Loucy (cell line): ENCODE results near the gene CDH15.

Experiments
- H2AFZ ChIP-seq: fragments of 200-600 bp; sonication (generic); 2 replicates; pipeline ENCODE4 v1.6.0; 2016; ENCODE audit warnings: antibody characterized with exemption, mild to moderate bottlenecking, low read length, moderate library complexity
- H3F3A ChIP-seq: fragments of 200-600 bp; 2 replicates; pipeline ENCODE4 v1.6.0; 2016; ENCODE audit warnings: antibody characterized with exemption, low read depth, mild to moderate bottlenecking
- H3K27me3 ChIP-seq: fragments of 200-600 bp; sonication (generic); 2 replicates; pipeline ENCODE4 v1.6.1; 2014; ENCODE audit warnings: low read length, mild to moderate bottlenecking; ENCODE audit not compliant: insufficient read depth, poor library complexity, severe bottlenecking
- H3K36me3 ChIP-seq: fragments of 200-600 bp; sonication (generic); 2 replicates; pipeline ENCODE4 v1.6.1; 2016; ENCODE audit warnings: low read length; ENCODE audit not compliant: insufficient read depth
- H3K4me1 ChIP-seq: fragments of 200-600 bp; sonication (generic); 2 replicates; pipeline ENCODE4 v1.5.1; 2014; ENCODE audit warnings: low read length, mild to moderate bottlenecking; ENCODE audit not compliant: insufficient read depth, poor library complexity, severe bottlenecking
- H3K4me2 ChIP-seq: fragments of 200-600 bp; sonication (generic); 2 replicates; pipeline ENCODE4 v1.6.0; 2014; ENCODE audit warnings: antibody characterized with exemption, low read length, low read depth, mild to moderate bottlenecking; ENCODE audit not compliant: poor library complexity, severe bottlenecking
- H3K4me3 ChIP-seq: fragments of 200-600 bp; sonication (generic); 2 replicates; pipeline ENCODE4 v1.5.1; 2014; ENCODE audit warnings: low read length, mild to moderate bottlenecking, mixed read lengths; ENCODE audit not compliant: poor library complexity, severe bottlenecking
- H3K79me2 ChIP-seq: fragments of 200-600 bp; sonication (generic); 2 replicates; pipeline ENCODE4 v1.6.1; 2014; ENCODE audit warnings: low read length; ENCODE audit not compliant: insufficient read depth
- H3K9ac ChIP-seq: fragments of 200-600 bp; sonication (generic); 2 replicates; pipeline ENCODE4 v1.6.0; 2014; ENCODE audit warnings: mild to moderate bottlenecking, low read depth, low read length, moderate library complexity; ENCODE audit not compliant: poor library complexity, severe bottlenecking
- H3K9me2 ChIP-seq: fragments of 200-600 bp; sonication (generic); replicated peaks from 2 replicates; pipeline ENCODE4 v1.6.1; 2016; ENCODE audit warnings: low read depth, low read length, mixed read lengths
- H3K9me3 ChIP-seq: fragments of 200-600 bp; sonication (generic); 2 replicates; pipeline ENCODE4 v1.6.1; 2014; ENCODE audit warnings: mild to moderate bottlenecking, antibody characterized with exemption, low read length, low read depth; ENCODE audit not compliant: insufficient read depth
- H4K20me1 ChIP-seq: fragments of 200-600 bp; sonication (generic); 2 replicates; pipeline ENCODE4 v1.6.0; 2014; ENCODE audit warnings: antibody characterized with exemption, low read length, mild to moderate bottlenecking; ENCODE audit not compliant: insufficient read depth, poor library complexity, severe bottlenecking
- CTCF ChIP-seq: fragments of 200-600 bp; sonication (generic); conservative IDR thresholded peaks from 2 replicates; pipeline ENCODE4 v1.5.1; 2014; ENCODE audit warnings: mild to moderate bottlenecking, antibody characterized with exemption, low read length
- EZH2phosphoT487 ChIP-seq: fragments of 200-600 bp; IDR thresholded peaks from 2 replicates; pipeline ENCODE4 v1.6.1; 2018; ENCODE audit warnings: antibody characterized with exemption, mild to moderate bottlenecking, moderate library complexity, borderline replicate concordance

The CDH15 gene

GRCh38 chr16:89197033-89197632 lies 25.6 kb downstream of the CDH15 start:
- H3K9ac ChIP-seq: no peak overlapping the region
- H4K20me1 ChIP-seq: no peaks in the 10 kb centered on the region
- H3K4me2 ChIP-seq: no peak overlapping the region
- H3K9me2 ChIP-seq: no peaks in the 10 kb centered on the region
- H2AFZ ChIP-seq: no peak overlapping the region
- H3K27me3 ChIP-seq: no peaks in the 10 kb centered on the region
- H3K4me1 ChIP-seq: no peaks in the 10 kb centered on the region
- TF ChIP-seq EZH2phosphoT487 (no peak), CTCF (no peak)
- no peaks in the 10 kb centered on the region for H3K79me2 ChIP-seq
- H3K36me3 ChIP-seq: no peaks in the 10 kb centered on the region
- H3F3A ChIP-seq: no peaks in the 10 kb centered on the region
- no peak overlapping the region for H3K4me3 ChIP-seq
- H3K9me3 ChIP-seq: no peaks in the 10 kb centered on the region

- Histone ChIP-seq H3K9me2 (no peaks in the 10 kb centered on the region), H3K27me3 (no peaks in the 10 kb centered on the region), H3K4me3 (no peak overlapping the region), H3K4me1 (no peaks in the 10 kb centered on the region), H3K36me3 (no peaks in the 10 kb centered on the region), H3K9ac (no peak overlapping the region), H4K20me1 (no peaks in the 10 kb centered on the region), H3K79me2 (no peaks in the 10 kb centered on the region), H3F3A (no peaks in the 10 kb centered on the region), H3K4me2 (no peak overlapping the region), H3K9me3 (no peaks in the 10 kb centered on the region), H2AFZ (no peak overlapping the region)
- TF ChIP-seq CTCF: no peak
- TF ChIP-seq EZH2phosphoT487: no peak
Measured at GRCh38 chr16:89197633-89198416, 26.3 kb downstream of the CDH15 start.

GRCh38 chr16:89198417-89199240 lies 27.1 kb downstream of the CDH15 start:
- Histone ChIP-seq H3K9me3 (no peaks in the 10 kb centered on the region), H3K79me2 (no peaks in the 10 kb centered on the region), H2AFZ (no peak overlapping the region), H3K36me3 (no peaks in the 10 kb centered on the region), H3F3A (no peaks in the 10 kb centered on the region), H3K9ac (no peak overlapping the region), H3K4me2 (no peak overlapping the region), H3K9me2 (no peaks in the 10 kb centered on the region), H3K27me3 (no peaks in the 10 kb centered on the region), H4K20me1 (no peaks in the 10 kb centered on the region), H3K4me1 (no peaks in the 10 kb centered on the region), H3K4me3 (no peak overlapping the region)
- no peak for TF ChIP-seq EZH2phosphoT487
- no peak for TF ChIP-seq CTCF
